AG04450 (cell line): ENCODE measurements around the gene C11orf21. TPM values are rescaled to one million over a fixed set of nuclear protein-coding genes. Genes with fewer than 3 reads are reported as not detected.

Source experiments
- CTCF ChIA-PET: fragments of 300-600, 350-600 bp; formaldehyde crosslinking; extraction: SDS; loops from one replicate; lab custom pipeline; 2022; ENCODE audit warnings: antibody characterized with exemption, inconsistent platforms; lab: Charles Lee
- POLR2A ChIA-PET: fragments of 350-600 bp; formaldehyde crosslinking; extraction: SDS; loops from one replicate; lab custom pipeline; 2021; ENCODE audit warnings: antibody characterized with exemption, inconsistent platforms; lab: Yijun Ruan, JAX
- DNase-seq: peaks from one replicate; pipeline ENCODE4 v3.0.0-alpha.2; 2011; ENCODE audit warnings: low read depth, low spot score
- H3K27ac ChIP-seq: one replicate; pipeline ENCODE4 v1.5.1; 2012; ENCODE audit warnings: low read depth, low read length, control low read depth
- H3K27me3 ChIP-seq: one replicate; pipeline ENCODE4 v1.6.0; 2012; ENCODE audit warnings: low read length; ENCODE audit not compliant: control insufficient read depth, insufficient read depth
- H3K4me3 ChIP-seq: 2 replicates; pipeline ENCODE4 v1.5.1; 2011; ENCODE audit warnings: mild to moderate bottlenecking, low read depth, low read length, control low read depth
- H3K9me3 ChIP-seq: 2 replicates; pipeline ENCODE4 v1.5.1; 2012; ENCODE audit warnings: low read length; ENCODE audit not compliant: control insufficient read depth, insufficient read depth
- polyA plus RNA-seq: library from polyadenylated mRNA; depleted of rRNA; stranded (reverse); fragments of >200 nt; gene quantifications from 2 replicates; pipeline ENCODE4 v1.2.3, GENCODE V29; 2011
- TF ChIP-seq, protein P1 (sequence below): IDR thresholded peaks from 2 replicates; pipeline ENCODE4 v1.5.1; 2011; ENCODE audit warnings: low read depth, low read length, control low read depth, inconsistent platforms

Gene C11orf21
- polyA plus RNA-seq, 1 experiment: not detected

DNA sequence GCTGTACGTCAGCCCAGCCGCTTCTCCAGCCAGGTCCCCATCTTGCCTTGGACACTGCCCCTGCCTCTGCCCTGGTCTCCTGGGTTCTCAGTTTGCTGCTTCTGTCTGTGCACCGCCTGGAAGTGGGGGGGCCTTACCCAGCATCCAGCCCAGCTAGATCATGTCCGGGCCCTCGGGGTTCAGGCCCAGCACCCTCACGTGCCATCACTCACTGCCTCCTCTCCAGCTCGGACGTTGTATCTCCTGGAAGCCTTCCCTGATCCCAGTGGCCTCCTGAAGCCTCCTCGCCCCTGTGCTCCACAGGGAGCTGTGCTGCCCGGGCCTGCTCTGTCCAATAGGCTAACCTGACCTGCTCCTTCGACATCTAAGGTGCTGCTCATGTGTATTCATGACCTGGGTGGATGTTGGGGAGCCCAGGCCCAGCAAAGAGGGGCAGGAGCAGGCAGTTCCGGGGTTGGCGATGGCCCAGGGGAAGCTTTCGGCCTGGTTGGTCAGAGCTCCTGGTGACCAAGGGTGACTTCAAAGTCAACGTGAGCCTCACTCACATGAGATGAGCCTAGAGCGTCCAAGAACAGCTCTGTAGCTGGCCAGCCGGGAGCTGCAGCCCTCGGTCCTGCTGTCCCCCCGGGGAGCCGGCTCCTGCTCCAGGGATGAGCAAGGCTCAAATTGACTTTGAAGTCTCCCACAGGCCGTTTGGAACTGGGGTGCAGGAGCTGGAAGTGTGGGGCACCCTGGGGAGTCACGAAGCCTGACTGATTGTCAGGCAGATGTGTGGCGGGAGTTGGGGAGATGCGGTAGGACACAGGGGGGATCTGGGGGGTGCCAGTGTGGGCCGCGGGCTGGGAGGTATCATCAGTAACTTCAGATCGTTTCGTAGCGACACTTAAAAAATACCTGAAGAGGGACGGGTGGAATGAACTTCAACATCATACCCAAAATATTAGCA, 26.1 kb downstream of the C11orf21 start:
- ChIA-PET CTCF (no interaction called here), POLR2A (no interaction called here)
- Histone ChIP-seq H3K4me3 (no peak overlapping the region), H3K27ac (no peak overlapping the region), H3K27me3 (peaks cover 49% of the 10 kb centered on the region), H3K9me3 (no peaks in the 10 kb centered on the region; the same call in 1 of the 2 replicates)
- TF ChIP-seq, protein P1, sequence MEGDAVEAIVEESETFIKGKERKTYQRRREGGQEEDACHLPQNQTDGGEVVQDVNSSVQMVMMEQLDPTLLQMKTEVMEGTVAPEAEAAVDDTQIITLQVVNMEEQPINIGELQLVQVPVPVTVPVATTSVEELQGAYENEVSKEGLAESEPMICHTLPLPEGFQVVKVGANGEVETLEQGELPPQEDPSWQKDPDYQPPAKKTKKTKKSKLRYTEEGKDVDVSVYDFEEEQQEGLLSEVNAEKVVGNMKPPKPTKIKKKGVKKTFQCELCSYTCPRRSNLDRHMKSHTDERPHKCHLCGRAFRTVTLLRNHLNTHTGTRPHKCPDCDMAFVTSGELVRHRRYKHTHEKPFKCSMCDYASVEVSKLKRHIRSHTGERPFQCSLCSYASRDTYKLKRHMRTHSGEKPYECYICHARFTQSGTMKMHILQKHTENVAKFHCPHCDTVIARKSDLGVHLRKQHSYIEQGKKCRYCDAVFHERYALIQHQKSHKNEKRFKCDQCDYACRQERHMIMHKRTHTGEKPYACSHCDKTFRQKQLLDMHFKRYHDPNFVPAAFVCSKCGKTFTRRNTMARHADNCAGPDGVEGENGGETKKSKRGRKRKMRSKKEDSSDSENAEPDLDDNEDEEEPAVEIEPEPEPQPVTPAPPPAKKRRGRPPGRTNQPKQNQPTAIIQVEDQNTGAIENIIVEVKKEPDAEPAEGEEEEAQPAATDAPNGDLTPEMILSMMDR: no peak
- DNase-seq: no peak

DNA sequence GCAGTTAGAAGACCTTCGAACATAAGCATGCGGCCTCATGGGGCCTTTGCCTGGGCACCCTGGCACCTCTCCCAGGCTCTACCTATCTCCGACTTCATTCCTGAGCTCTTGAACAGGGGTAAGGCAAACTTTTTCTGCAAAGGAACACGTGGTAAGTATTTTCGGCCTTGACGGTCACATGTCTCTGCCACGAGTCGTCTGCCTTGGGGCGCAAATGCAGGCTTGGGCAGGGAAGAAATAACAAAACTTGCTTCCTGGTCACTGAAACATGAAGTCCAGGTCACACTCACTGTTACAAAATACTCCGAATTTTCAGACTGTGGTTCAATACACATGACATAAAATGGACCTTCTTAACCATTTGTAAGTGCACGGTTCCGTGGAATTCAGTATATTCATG, 27.9 kb downstream of the C11orf21 start:
- no peak for DNase-seq
- H3K27ac ChIP-seq: no peak overlapping the region
- TF ChIP-seq, protein P1: no peak
- ChIA-PET CTCF (no interaction called here), POLR2A (no interaction called here)
- no peaks in the 10 kb centered on the region; the same call in 1 of the 2 replicates for H3K9me3 ChIP-seq
- peaks cover 46% of the 10 kb centered on the region for H3K27me3 ChIP-seq
- no peak overlapping the region for H3K4me3 ChIP-seq

DNA sequence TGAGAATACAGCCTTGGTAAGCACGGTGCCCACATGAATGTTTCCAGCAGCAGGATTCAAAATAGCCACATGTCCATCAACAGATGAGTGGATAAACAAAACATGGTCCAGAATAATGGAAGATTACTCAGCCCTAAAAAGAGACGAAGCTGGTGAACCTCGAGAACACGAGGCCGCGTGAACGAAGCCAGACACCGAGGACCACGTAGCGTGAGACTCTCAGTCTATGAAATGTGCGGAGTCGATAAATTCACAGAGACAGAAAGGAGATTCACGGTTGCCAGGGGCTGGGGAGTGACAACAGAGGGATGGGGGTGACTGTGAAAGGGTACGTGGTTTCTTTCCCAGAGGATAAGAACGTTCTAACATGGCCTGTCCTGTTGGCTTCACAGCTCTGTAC, 28.4 kb downstream of the C11orf21 start:
- Histone ChIP-seq H3K4me3 (no peak overlapping the region), H3K27ac (no peak overlapping the region), H3K27me3 (peaks cover 45% of the 10 kb centered on the region), H3K9me3 (no peaks in the 10 kb centered on the region; the same call in 1 of the 2 replicates)
- POLR2A ChIA-PET: no interaction called here
- no peak for DNase-seq
- TF ChIP-seq, protein P1: no peak
- CTCF ChIA-PET: interaction anchor here (0.6 kb wide), 1 partner anchor 76 kb away, joined by 7 read pairs; no protein-coding TSS in a partner anchor

DNA sequence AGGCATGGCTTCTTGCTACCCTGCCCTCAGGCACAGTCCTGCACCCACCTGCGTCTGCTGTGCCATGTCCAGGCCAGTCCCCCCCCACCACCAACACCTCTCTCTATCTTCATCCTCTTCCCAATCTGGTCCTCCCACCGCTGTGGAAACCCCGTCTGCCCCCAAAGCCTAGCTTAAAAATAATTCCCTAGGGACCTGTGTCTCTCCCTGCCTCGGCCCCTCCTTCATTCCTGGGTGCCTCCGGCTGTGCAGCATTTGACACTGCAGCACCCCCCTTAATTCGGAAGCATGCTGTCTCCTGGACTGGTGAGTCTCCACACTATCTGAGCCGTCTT, 28.8 kb downstream of the C11orf21 start:
- H3K27ac ChIP-seq: no peak overlapping the region
- CTCF ChIA-PET: interaction anchor here (0.6 kb wide), 2 partner anchors 8 to 75 kb away, joined by 3 to 7 read pairs; no protein-coding TSS in a partner anchor
- no peak for DNase-seq
- TF ChIP-seq, protein P1: no peak
- no peaks in the 10 kb centered on the region; the same call in 1 of the 2 replicates for H3K9me3 ChIP-seq
- H3K4me3 ChIP-seq: no peak overlapping the region
- POLR2A ChIA-PET: no interaction called here
- peaks cover 45% of the 10 kb centered on the region for H3K27me3 ChIP-seq

DNA sequence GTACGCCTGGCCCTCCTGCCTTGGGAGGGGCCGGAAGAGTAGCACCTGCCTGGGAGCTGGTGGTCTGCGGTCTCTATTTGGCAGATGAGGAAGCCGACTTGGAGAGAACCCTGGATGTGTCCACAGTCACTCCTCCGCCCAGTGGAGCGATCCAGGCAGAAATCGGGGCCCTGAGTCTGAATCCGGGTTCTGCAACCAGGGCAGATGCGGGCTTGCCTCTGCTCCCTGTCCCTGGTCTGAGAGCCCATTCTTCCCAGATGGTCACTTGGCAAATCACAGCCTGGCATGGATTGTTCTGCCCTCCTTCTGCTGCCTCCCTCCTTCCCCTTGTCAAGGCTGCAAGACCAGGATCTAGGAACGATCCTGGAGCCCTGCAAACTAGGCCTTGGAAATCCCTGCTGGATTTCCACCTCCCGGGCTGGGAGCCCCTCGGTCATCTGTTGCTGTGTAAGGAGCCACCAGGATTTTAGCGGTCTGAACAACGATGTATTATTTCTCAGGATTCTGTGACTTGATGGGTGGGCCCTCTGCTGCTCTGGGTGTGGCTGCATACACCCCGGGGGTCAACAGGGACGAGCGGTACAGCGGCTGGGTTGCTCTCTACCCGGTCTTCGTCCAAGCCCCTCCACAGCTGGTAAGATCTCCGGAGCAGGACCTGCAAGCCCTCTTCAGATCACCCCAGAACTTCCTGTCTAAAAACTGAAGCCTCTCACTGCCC, 29.3 kb downstream of the C11orf21 start:
- Histone ChIP-seq H3K27me3 (peaks cover 46% of the 10 kb centered on the region), H3K9me3 (no peaks in the 10 kb centered on the region; the same call in 1 of the 2 replicates), H3K4me3 (no peak overlapping the region), H3K27ac (no peak overlapping the region)
- CTCF ChIA-PET: interaction anchor here (0.6 kb wide), 1 partner anchor 9 kb away, joined by 3 read pairs; no protein-coding TSS in a partner anchor
- POLR2A ChIA-PET: no interaction called here
- TF ChIP-seq, protein P1: no peak
- DNase-seq: no peak
